Karpas-422 (cell line): ENCODE results near the gene DAB2IP. TPM values are rescaled to one million over a fixed set of nuclear protein-coding genes. Genes with fewer than 3 reads are reported as not detected.

Source experiments
- DNase-seq: peaks from one replicate; pipeline ENCODE4 v3.0.0-alpha.2; 2015
- H2AFZ ChIP-seq: fragments of 200-600 bp; sonication (generic); 2 replicates; pipeline ENCODE4 v1.6.1; 2014; ENCODE audit warnings: antibody characterized with exemption, low read length, mixed read lengths
- H3K27ac ChIP-seq: fragments of 200-600 bp; sonication (generic); 2 replicates; pipeline ENCODE4 v1.5.1; 2014; ENCODE audit warnings: mild to moderate bottlenecking, low read length, moderate library complexity
- H3K27me3 ChIP-seq: fragments of 200-600 bp; sonication (generic); 2 replicates; pipeline ENCODE4 v1.6.1; 2014; ENCODE audit warnings: low read length, mixed read lengths
- H3K36me3 ChIP-seq: fragments of 200-600 bp; sonication (generic); 2 replicates; pipeline ENCODE4 v1.6.1; 2014; ENCODE audit warnings: low read length, mixed read lengths; ENCODE audit not compliant: insufficient read depth
- H3K4me1 ChIP-seq: fragments of 200-600 bp; sonication (generic); 2 replicates; pipeline ENCODE4 v1.6.1; 2014; ENCODE audit warnings: mild to moderate bottlenecking, low read length, mixed read lengths
- H3K4me2 ChIP-seq: fragments of 200-600 bp; sonication (generic); 2 replicates; pipeline ENCODE4 v1.6.1; 2014; ENCODE audit warnings: low read length, low read depth, mild to moderate bottlenecking; ENCODE audit not compliant: poor library complexity, severe bottlenecking
- H3K4me3 ChIP-seq: fragments of 200-600 bp; sonication (generic); 2 replicates; pipeline ENCODE4 v1.5.1; 2014; ENCODE audit warnings: mild to moderate bottlenecking, antibody characterized with exemption, low read length, mixed read lengths
- H3K79me2 ChIP-seq: fragments of 200-600 bp; sonication (generic); 2 replicates; pipeline ENCODE4 v1.6.1; 2014; ENCODE audit warnings: mild to moderate bottlenecking, low read length, mixed read lengths
- H3K9ac ChIP-seq: fragments of 200-600 bp; sonication (generic); 2 replicates; pipeline ENCODE4 v1.6.0; 2014; ENCODE audit warnings: low read length
- H3K9me2 ChIP-seq: fragments of 200-600 bp; sonication (generic), shearing (Covaris generic); replicated peaks from 2 replicates; pipeline ENCODE4 v1.6.0; 2014; ENCODE audit warnings: mild to moderate bottlenecking, low read length, moderate library complexity; ENCODE audit not compliant: insufficient read depth
- H3K9me3 ChIP-seq: fragments of 300-700, 200-600 bp; sonication (generic); 2 replicates; pipeline ENCODE4 v1.6.1; 2014; ENCODE audit warnings: low read length, mixed read lengths
- H4K20me1 ChIP-seq: fragments of 200-600 bp; sonication (generic); 2 replicates; pipeline ENCODE4 v1.6.1; 2014; ENCODE audit warnings: mild to moderate bottlenecking, antibody characterized with exemption, low read length, low read depth; ENCODE audit not compliant: insufficient read depth
- total RNA-seq: library from RNA; depleted of rRNA; stranded (reverse); fragments of >200 nt; shearing (Covaris generic); gene quantifications from 2 replicates; pipeline ENCODE4 v1.2.3, GENCODE V29; 2014; ENCODE audit warnings: low replicate concordance

Gene DAB2IP
- total RNA-seq, 1 experiment from 2014 or later: 1.3 TPM

- H3K36me3 ChIP-seq: no peaks in the 10 kb centered on the region
- no peaks in the 10 kb centered on the region for H3K9me2 ChIP-seq
- H3K9ac ChIP-seq: no peak overlapping the region
- H3K4me3 ChIP-seq: no peak overlapping the region
- H3K9me3 ChIP-seq: peaks cover 5% of the 10 kb centered on the region; the same call in 1 of the 2 replicates
- no peak overlapping the region for H3K27ac ChIP-seq
- no peak for DNase-seq
- H4K20me1 ChIP-seq: no peaks in the 10 kb centered on the region
- no peaks in the 10 kb centered on the region for H3K27me3 ChIP-seq
- H2AFZ ChIP-seq: no peak overlapping the region
- H3K4me1 ChIP-seq: no peaks in the 10 kb centered on the region
- H3K4me2 ChIP-seq: no peak overlapping the region
- no peaks in the 10 kb centered on the region for H3K79me2 ChIP-seq
These were observed 148.9 kb downstream of the DAB2IP start for GRCh38 chr9:121800376-121800775.

DNA sequence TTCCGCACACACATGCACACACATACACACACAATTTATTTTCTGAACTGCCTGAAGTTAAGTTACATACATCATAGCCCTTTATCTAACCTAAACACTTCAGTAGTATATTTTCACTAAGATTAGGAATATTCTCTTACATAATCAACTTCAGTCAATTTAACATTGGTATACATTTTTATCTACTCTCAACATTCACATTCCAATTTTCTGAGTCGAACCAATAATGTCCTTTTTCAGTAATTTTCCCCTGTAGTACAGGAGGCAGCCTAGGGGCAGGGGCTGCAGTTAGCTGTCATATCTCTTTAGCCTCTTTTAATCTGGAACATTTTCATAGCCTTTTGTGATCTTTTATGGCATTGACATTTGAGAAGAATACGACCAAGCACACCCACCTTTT lies 150.1 kb downstream of the DAB2IP start:
- H3K4me1 ChIP-seq: no peaks in the 10 kb centered on the region
- no peak overlapping the region for H3K9ac ChIP-seq
- H3K9me2 ChIP-seq: no peaks in the 10 kb centered on the region
- peaks cover 5% of the 10 kb centered on the region; the same call in 1 of the 2 replicates for H3K9me3 ChIP-seq
- no peak overlapping the region for H2AFZ ChIP-seq
- no peak overlapping the region for H3K27ac ChIP-seq
- H3K4me2 ChIP-seq: no peak overlapping the region
- no peaks in the 10 kb centered on the region for H3K79me2 ChIP-seq
- no peaks in the 10 kb centered on the region for H3K36me3 ChIP-seq
- no peaks in the 10 kb centered on the region for H3K27me3 ChIP-seq
- H4K20me1 ChIP-seq: no peaks in the 10 kb centered on the region
- no peak overlapping the region for H3K4me3 ChIP-seq
- DNase-seq: no peak

DNA sequence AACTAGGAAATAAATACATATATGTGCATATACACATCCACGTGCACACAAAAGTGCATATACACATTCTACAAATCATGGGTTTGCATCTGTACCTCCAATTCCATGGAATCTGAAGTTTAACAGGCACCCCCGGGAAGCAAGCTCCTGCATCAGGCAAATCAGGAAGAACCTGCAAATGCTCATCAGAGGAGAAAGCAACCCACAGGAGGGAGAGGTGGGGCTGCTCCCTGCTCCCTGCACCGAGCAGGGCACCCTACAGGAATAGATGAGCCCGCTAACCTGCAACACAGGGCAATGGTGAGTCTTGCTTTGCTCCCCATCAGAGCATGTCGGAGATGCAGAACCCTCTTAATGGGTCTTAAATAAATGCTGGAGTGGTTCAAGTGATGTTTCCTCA lies 151.3 kb downstream of the DAB2IP start:
- Histone ChIP-seq H3K36me3 (no peaks in the 10 kb centered on the region), H3K9ac (no peak overlapping the region), H3K27ac (no peak overlapping the region), H3K9me3 (peaks cover 5% of the 10 kb centered on the region; the same call in 1 of the 2 replicates), H3K27me3 (no peaks in the 10 kb centered on the region), H2AFZ (no peak overlapping the region), H3K79me2 (no peaks in the 10 kb centered on the region), H3K9me2 (no peaks in the 10 kb centered on the region), H3K4me2 (no peak overlapping the region), H4K20me1 (no peaks in the 10 kb centered on the region), H3K4me1 (no peaks in the 10 kb centered on the region), H3K4me3 (no peak overlapping the region)
- DNase-seq: no peak

DNA sequence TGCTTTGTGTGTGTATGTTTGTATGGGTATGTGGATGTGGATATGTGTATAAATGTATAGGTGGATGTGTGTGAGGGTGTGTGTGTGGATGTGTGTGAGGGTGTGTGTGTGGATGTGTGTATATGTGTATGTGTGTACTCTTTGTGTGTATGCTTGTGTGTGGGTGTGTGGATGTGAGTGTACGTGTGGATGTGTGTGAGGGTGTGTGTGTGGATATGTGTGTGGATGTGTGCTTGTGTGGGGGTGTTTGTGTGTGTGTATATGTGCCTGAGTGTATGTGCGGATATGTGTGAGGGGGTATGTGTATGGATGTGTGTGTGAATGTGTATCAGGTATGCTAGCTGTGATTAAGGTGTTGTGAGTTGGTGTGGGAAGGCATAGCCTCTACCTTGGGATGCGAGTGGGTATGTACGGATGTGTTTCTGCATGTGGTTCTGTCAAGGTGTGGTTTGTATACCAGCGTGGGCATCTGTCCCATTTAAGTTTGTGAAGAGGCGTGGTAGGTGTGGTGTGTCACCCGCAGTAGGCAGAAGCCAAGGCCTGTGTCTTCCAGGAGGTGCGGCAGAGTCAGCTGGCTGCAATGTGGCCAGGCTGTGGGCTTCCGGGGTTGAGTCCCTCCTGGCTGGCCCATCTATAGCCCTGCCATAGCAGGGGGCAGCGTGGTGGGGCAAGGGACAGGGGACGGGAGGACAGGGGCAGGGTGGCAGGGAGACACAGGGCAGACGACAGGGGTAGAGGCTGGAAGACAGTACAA lies 155.8 kb downstream of the DAB2IP start:
- Histone ChIP-seq H3K4me3 (no peak overlapping the region), H4K20me1 (no peaks in the 10 kb centered on the region), H3K9me3 (peaks cover 5% of the 10 kb centered on the region; the same call in 1 of the 2 replicates), H3K4me1 (no peaks in the 10 kb centered on the region), H2AFZ (no peak overlapping the region), H3K79me2 (no peaks in the 10 kb centered on the region), H3K9ac (no peak overlapping the region), H3K27ac (no peak overlapping the region), H3K4me2 (no peak overlapping the region), H3K9me2 (no peaks in the 10 kb centered on the region), H3K36me3 (no peaks in the 10 kb centered on the region), H3K27me3 (no peaks in the 10 kb centered on the region)
- DNase-seq: no peak

GRCh38 chr9:121807823-121808278 lies 156.4 kb downstream of the DAB2IP start:
- Histone ChIP-seq H4K20me1 (no peaks in the 10 kb centered on the region), H3K27me3 (no peaks in the 10 kb centered on the region), H3K36me3 (no peaks in the 10 kb centered on the region), H3K79me2 (no peaks in the 10 kb centered on the region), H3K4me1 (no peaks in the 10 kb centered on the region), H3K9ac (no peak overlapping the region), H3K9me3 (peaks cover 5% of the 10 kb centered on the region; the same call in 1 of the 2 replicates), H3K4me2 (no peak overlapping the region), H2AFZ (no peak overlapping the region), H3K27ac (no peak overlapping the region), H3K4me3 (no peak overlapping the region), H3K9me2 (no peaks in the 10 kb centered on the region)
- no peak for DNase-seq

GRCh38 chr9:121808781-121809180 lies 157.3 kb downstream of the DAB2IP start:
- H3K27me3 ChIP-seq: no peaks in the 10 kb centered on the region
- H4K20me1 ChIP-seq: no peaks in the 10 kb centered on the region
- no peak overlapping the region for H2AFZ ChIP-seq
- DNase-seq: no peak
- no peaks in the 10 kb centered on the region for H3K4me1 ChIP-seq
- no peak overlapping the region for H3K27ac ChIP-seq
- H3K9ac ChIP-seq: no peak overlapping the region
- H3K9me3 ChIP-seq: peaks cover 5% of the 10 kb centered on the region; the same call in 1 of the 2 replicates
- H3K9me2 ChIP-seq: no peaks in the 10 kb centered on the region
- H3K4me3 ChIP-seq: no peak overlapping the region
- no peaks in the 10 kb centered on the region for H3K36me3 ChIP-seq
- H3K4me2 ChIP-seq: no peak overlapping the region
- no peaks in the 10 kb centered on the region for H3K79me2 ChIP-seq

- Histone ChIP-seq H3K27ac (no peak overlapping the region), H3K79me2 (no peaks in the 10 kb centered on the region), H3K27me3 (no peaks in the 10 kb centered on the region), H4K20me1 (no peaks in the 10 kb centered on the region), H3K9me2 (no peaks in the 10 kb centered on the region), H3K9me3 (peaks cover 5% of the 10 kb centered on the region; the same call in 1 of the 2 replicates), H3K4me1 (no peaks in the 10 kb centered on the region), H3K4me3 (no peak overlapping the region), H3K4me2 (no peak overlapping the region), H3K9ac (no peak overlapping the region), H3K36me3 (no peaks in the 10 kb centered on the region), H2AFZ (no peak overlapping the region)
- DNase-seq: no peak
These were observed 158.1 kb downstream of the DAB2IP start for GRCh38 chr9:121809356-121810050.

- Histone ChIP-seq H3K36me3 (no peaks in the 10 kb centered on the region), H4K20me1 (no peaks in the 10 kb centered on the region), H3K4me2 (no peak overlapping the region), H3K79me2 (no peaks in the 10 kb centered on the region), H3K9me2 (no peaks in the 10 kb centered on the region), H3K27ac (no peak overlapping the region), H2AFZ (no peak overlapping the region), H3K9ac (no peak overlapping the region), H3K4me1 (no peaks in the 10 kb centered on the region), H3K4me3 (no peak overlapping the region), H3K9me3 (no peaks in the 10 kb centered on the region), H3K27me3 (no peaks in the 10 kb centered on the region)
- DNase-seq: no peak
These were observed 159.1 kb downstream of the DAB2IP start for GRCh38 chr9:121810489-121810888.
